PC-3 (cell line): ENCODE results near the gene PKNOX2.

Source experiments
- CTCF ChIP-seq: fragments of 300-600 bp; sonication (generic); conservative IDR thresholded peaks from 2 replicates; pipeline ENCODE4 v1.5.1; 2017; ENCODE audit warnings: antibody characterized with exemption, low read depth, mild to moderate bottlenecking, low read length
- EZH2 ChIP-seq: fragments of 300-600 bp; sonication (generic); IDR thresholded peaks from one replicate; pipeline ENCODE4 v1.6.1; 2017; ENCODE audit warnings: antibody characterized with exemption, mild to moderate bottlenecking, low read length; ENCODE audit not compliant: unreplicated experiment
- EZH2phosphoT487 ChIP-seq: fragments of 300-600 bp; sonication (generic); IDR thresholded peaks from 2 replicates; pipeline ENCODE4 v1.6.1; 2018; ENCODE audit warnings: mild to moderate bottlenecking, antibody characterized with exemption, low read length, borderline replicate concordance

GRCh38 chr11:125399945-125400344, 235.4 kb downstream of the PKNOX2 start:
- TF ChIP-seq CTCF (no peak), EZH2 (no peak), EZH2phosphoT487 (no peak)
